Stimulated activated naive CD8-positive, alpha-beta T cell treated with anti-CD3 and anti-CD28 coated beads, Interleukin-15, Interleukin-2, amounts not matched to agents 100 ng/mL and 50 ng/mL, for 24 hours (primary cell): ENCODE results near the gene FIGLA.

Experiments used
- H3K27ac Mint-ChIP-seq: one replicate; pipeline ENCODE4 v1.8.0; 2021; ENCODE audit warnings: mild to moderate bottlenecking, mixed read lengths
- H3K27me3 Mint-ChIP-seq: one replicate; pipeline ENCODE4 v1.8.0; 2021; ENCODE audit warnings: mixed read lengths
- H3K36me3 Mint-ChIP-seq: one replicate; pipeline ENCODE4 v1.8.0; 2021; ENCODE audit warnings: low read depth, mixed read lengths
- H3K4me1 Mint-ChIP-seq: one replicate; pipeline ENCODE4 v1.8.0; 2021; ENCODE audit warnings: low read depth, mixed read lengths
- H3K4me3 Mint-ChIP-seq: one replicate; pipeline ENCODE4 v1.8.0; 2021; ENCODE audit warnings: mild to moderate bottlenecking, mixed read lengths
- H3K9me3 Mint-ChIP-seq: one replicate; pipeline ENCODE4 v1.8.0; 2021; ENCODE audit warnings: mixed read lengths

FIGLA gene

DNA sequence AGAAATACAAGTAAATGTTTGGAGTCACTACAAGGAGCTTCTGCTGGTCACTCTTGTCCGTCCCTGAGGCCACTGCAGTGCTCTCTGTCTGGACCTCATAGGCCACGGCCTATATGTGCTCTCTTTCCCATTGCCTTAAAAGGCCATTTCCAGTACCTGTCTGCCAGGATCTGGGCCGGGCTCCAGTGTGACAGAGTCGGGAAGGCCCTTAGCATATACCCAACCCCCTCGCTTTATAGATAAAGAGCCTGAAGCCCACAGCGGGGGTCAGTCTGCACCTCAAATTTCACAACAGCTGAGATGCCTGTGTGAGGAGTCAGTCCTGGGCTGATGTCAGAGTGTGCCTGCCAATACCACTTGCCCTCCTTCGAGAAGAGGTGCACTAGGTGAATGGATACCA is 62.3 kb downstream of the FIGLA start:
- H3K4me1 Mint-ChIP-seq = no peaks in the 10 kb centered on the region
- H3K27ac Mint-ChIP-seq = no peak overlapping the region
- H3K36me3 Mint-ChIP-seq = no peaks in the 10 kb centered on the region
- no peaks in the 10 kb centered on the region for H3K9me3 Mint-ChIP-seq
- no peak overlapping the region for H3K4me3 Mint-ChIP-seq
- no peaks in the 10 kb centered on the region for H3K27me3 Mint-ChIP-seq
